K562 (cell line): ENCODE data around the gene MAP3K6. TPM values are rescaled to one million over a fixed set of nuclear protein-coding genes. Genes with fewer than 3 reads are reported as not detected.

Source experiments
- ATAC-seq: fragments of 200-7000 bp; cut with Tn5 transposase; 3 replicates; pipeline ENCODE4 v1.9.1; 2020; ENCODE audit warnings: moderate library complexity
- BruUV-seq: library from RNA; stranded (reverse); fragments of 400-500 nt; replicated peaks from 2 replicates; lab custom pipeline; 2021; lab: Mats Ljungman, UMichigan
- CTCF ChIA-PET: fragments of 300-600 bp; formaldehyde crosslinking; extraction: SDS; loops from one replicate; lab custom pipeline; 2021; ENCODE audit warnings: low intra/inter-chr PET ratio; lab: Yijun Ruan, JAX
- POLR2A ChIA-PET: fragments of 300-600, 350-650 bp; sonication (Branson Sonifier 250); formaldehyde crosslinking; extraction: SDS; loops from one replicate; lab custom pipeline; 2021; ENCODE audit warnings: antibody characterized with exemption, inconsistent platforms; lab: Yijun Ruan, JAX
- DNase-seq, 4 experiments: peaks; one replicate each; pipeline versions ENCODE4 v3.0.0 to v3.0.0-alpha.2; 2011 to 2018; ENCODE audit warnings: low spot score in 3 of 4, mixed read lengths in 3 of 4; ENCODE audit errors: extremely low read depth in 1 of 4
- FAIRE-seq: peaks from 2 replicates; lab custom pipeline; 2011; peaks lifted over from hg19 to GRCh38; lab: Jason Lieb, UNC
- H2AFZ ChIP-seq: 2 replicates; pipeline ENCODE4 v1.6.0; 2011; ENCODE audit warnings: low read depth, low read length, control low read depth, inconsistent platforms
- H3K27ac ChIP-seq: fragments of 200-600 bp; 3 replicates; pipeline ENCODE4 v1.8.0; 2011; ENCODE audit warnings: low read depth, mild to moderate bottlenecking, control low read depth, inconsistent platforms, low read length, moderate library complexity, mixed read lengths; ENCODE audit errors: extremely low read depth
- H3K27me3 ChIP-seq, 2 experiments: fragments of 300-600 bp in 1 of 2; 2 replicates in 1 of 2; 3 replicates in 1 of 2; pipeline versions ENCODE4 v1.6.0 to v1.8.0; 2011; ENCODE audit warnings: inconsistent platforms in 2 of 2, low read length in 2 of 2, mild to moderate bottlenecking in 1 of 2, mixed read lengths in 1 of 2, moderate library complexity in 1 of 2; ENCODE audit not compliant: control insufficient read depth in 2 of 2, insufficient read depth in 2 of 2
- H3K36me3 ChIP-seq: fragments of 300-600 bp; 3 replicates; pipeline ENCODE4 v1.8.0; 2011; ENCODE audit warnings: mild to moderate bottlenecking, low read length, inconsistent platforms; ENCODE audit not compliant: control insufficient read depth, insufficient read depth
- H3K4me1 ChIP-seq, 2 experiments: fragments of 200-600 bp in 1 of 2; replicated peaks in 1 of 2; 2 replicates in 1 of 2; 3 replicates in 1 of 2; pipeline versions ENCODE4 v1.5.1 to v1.8.0; 2011; ENCODE audit warnings: inconsistent platforms in 2 of 2, low read length in 2 of 2, mild to moderate bottlenecking in 1 of 2, mixed read lengths in 1 of 2, moderate library complexity in 1 of 2; ENCODE audit not compliant: control insufficient read depth in 2 of 2, insufficient read depth in 2 of 2
- H3K4me2 ChIP-seq: 2 replicates; pipeline ENCODE4 v1.6.1; 2011; ENCODE audit warnings: low read length, control low read depth, inconsistent platforms, mixed read lengths; ENCODE audit not compliant: insufficient read depth
- H3K4me3 ChIP-seq: fragments of 200-600 bp; sonication (generic), shearing (Covaris generic); 2 replicates; pipeline ENCODE4 v1.5.1; 2016; ENCODE audit warnings: control low read depth, inconsistent platforms
- H3K79me2 ChIP-seq: fragments of 200-600 bp; 3 replicates; pipeline ENCODE4 v1.8.0; 2011; ENCODE audit warnings: low read length, inconsistent platforms; ENCODE audit not compliant: control insufficient read depth, insufficient read depth
- H3K9ac ChIP-seq, 2 experiments: 2 replicates each; pipeline versions ENCODE4 v1.6.0 to v1.6.1; 2011; ENCODE audit warnings: low read depth in 2 of 2, low read length in 2 of 2, control low read depth in 1 of 2, inconsistent platforms in 1 of 2, mild to moderate bottlenecking in 1 of 2, mixed read lengths in 1 of 2; ENCODE audit not compliant: insufficient read depth in 1 of 2
- H3K9me1 ChIP-seq: one replicate; pipeline ENCODE4 v1.6.0; 2011; ENCODE audit warnings: inconsistent platforms, mild to moderate bottlenecking, low read length, moderate library complexity; ENCODE audit not compliant: control insufficient read depth, insufficient read depth
- H3K9me3 ChIP-seq: replicated peaks from 2 replicates; pipeline ENCODE4 v1.5.1; 2011; ENCODE audit warnings: low read depth, low read length, inconsistent platforms; ENCODE audit not compliant: control insufficient read depth, insufficient read depth
- H4K20me1 ChIP-seq: replicated peaks from 2 replicates; pipeline ENCODE4 v1.6.1; 2011; ENCODE audit warnings: low read length, inconsistent platforms, mixed read lengths; ENCODE audit not compliant: control insufficient read depth, insufficient read depth
- SIRT6 ChIP-seq: IDR thresholded peaks from one replicate; pipeline ENCODE4 v1.6.1; 2012; ENCODE audit warnings: low read depth, mild to moderate bottlenecking, control low read depth, inconsistent platforms, low read length, moderate library complexity
- SMAD4 ChIP-seq: fragments of 250-450 bp; sonication (Bioruptor Pico); conservative IDR thresholded peaks from 2 replicates; pipeline ENCODE4 v1.8.0; 2021; ENCODE audit warnings: inconsistent platforms, mild to moderate bottlenecking, moderate library complexity
- ZEB2 ChIP-seq: fragments of 450-650 bp; IDR thresholded peaks from 2 replicates; pipeline ENCODE4 v1.6.1; 2016
- whole genome bisulfite sequencing: fragments of 100-300 bp; shearing (Covaris generic); methylation state at CpG from one replicate; pipeline ENCODE4 v1.1.6; 2016; ENCODE audit warnings: low coverage, mixed read lengths; ENCODE audit not compliant: insufficient coverage; ENCODE audit errors: missing lambda C conversion rate; 5-methylcytosine and 5-hydroxymethylcytosine counted together
- in situ Hi-C: fragments of 300-500 bp; cut with MboI; formaldehyde crosslinking; loops from 4 replicates; pipeline ENCODE4 v1.15.0; 2018; ENCODE audit warnings: inconsistent platforms, mixed read lengths
- intact Hi-C: fragments of 100-400 bp; cut with micrococcal nuclease; formaldehyde crosslinking; loops from 2 replicates; pipeline ENCODE4 v1.14.2; 2022
- polyA plus RNA-seq, 8 experiments: library from polyadenylated mRNA; depleted of rRNA in 4 of 8; stranded (reverse) in 5 of 8; unstranded in 3 of 8; fragments of >200 nt; fragmentation: Nextera tagmentation in 2 of 8; fragmentation: Illumina TruSeq in 1 of 8; extraction: Ambion mirVana in 2 of 8; extraction: Trizol in 1 of 8; gene quantifications; 2 replicates each; pipeline versions ENCODE4 v1.2.1 to v1.2.3, GENCODE V29; 2011 to 2014; ENCODE audit warnings: inconsistent platforms in 1 of 8, missing spikeins in 1 of 8
- total RNA-seq, 7 experiments: library from RNA; depleted of rRNA in 6 of 7; stranded (reverse); fragments of >200 nt in 6 of 7; fragmentation: Illumina TruSeq in 2 of 7; extraction: Trizol in 2 of 7; gene quantifications; 2 replicates each; pipeline versions ENCODE4 v1.2.1 to v1.2.3, GENCODE V29; 2011 to 2021; ENCODE audit warnings: low replicate concordance in 1 of 7
- TF ChIP-seq, protein P1 (sequence below), 3 experiments: IDR thresholded peaks in 2 of 3; conservative IDR thresholded peaks in 1 of 3; 2 replicates each; pipeline ENCODE4 v1.5.1; 2011 to 2012; ENCODE audit warnings: low read length in 3 of 3, mild to moderate bottlenecking in 3 of 3, control low read depth in 2 of 3, improper control_type of control experiment in 1 of 3, inconsistent platforms in 1 of 3, low read depth in 1 of 3, mixed read lengths in 1 of 3, moderate library complexity in 1 of 3; ENCODE audit not compliant: insufficient read depth in 2 of 3
- TF ChIP-seq, protein P2 (sequence below): fragments of 450-650 bp; IDR thresholded peaks from 2 replicates; pipeline ENCODE4 v1.7.1; 2018; ENCODE audit warnings: mild to moderate bottlenecking, low read depth; ENCODE audit not compliant: partially characterized antibody

The MAP3K6 gene
- total and polyA plus RNA-seq, 9 of the 15 experiments (the other 6 are each of a cell fraction or from before 2014, with no cell fraction given): 0.99 to 21.9 (median 7.0) TPM

DNA sequence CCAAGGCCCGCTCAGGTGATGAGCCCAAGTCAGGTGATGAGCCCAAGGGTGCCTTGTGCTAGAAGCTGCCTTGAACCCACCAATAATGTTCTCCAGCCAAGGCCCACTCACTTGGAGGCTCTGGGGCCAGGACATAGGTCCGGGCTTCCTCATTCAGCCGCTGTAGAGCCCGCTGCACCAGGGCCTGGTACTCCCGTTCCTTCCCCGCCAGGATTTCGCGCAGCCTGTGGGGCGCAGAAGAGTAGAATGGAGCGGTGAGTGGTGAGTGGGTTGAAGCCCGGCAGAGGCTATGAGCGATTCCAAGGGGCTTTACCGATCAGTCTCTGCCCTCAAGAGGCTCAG, 10.5 kb downstream of the MAP3K6 start:
- no peak overlapping the region for H3K27ac ChIP-seq
- WGBS: 89% methylated on average over 13 of the region's 13 CpGs
- FAIRE-seq: no peak
- H3K9me1 ChIP-seq: no peaks in the 10 kb centered on the region
- H3K27me3 ChIP-seq: no peaks in the 10 kb centered on the region
- intact Hi-C loops: loop anchor here (5.0 kb wide), 2 partner anchors 36 to 54 kb away; partner anchors contain the start of gene GPR3
- no peak overlapping the region for H2AFZ ChIP-seq
- 0 out of 2 replicates have a peak, but pooled peaks cover 10% of the 10 kb centered on the region for H4K20me1 ChIP-seq
- CTCF ChIA-PET: interaction anchor here (1.7 kb wide), 1 partner anchor 56 kb away, joined by 4 read pairs; no protein-coding TSS in a partner anchor
- H3K4me1 ChIP-seq: peaks cover 15 to 53% of the 10 kb centered on the region in 2 experiments
- no peak for DNase-seq
- POLR2A ChIA-PET: interaction anchor here (0.6 to 1.4 kb wide), 2 partner anchors 10 to 241 kb away, joined by 3 to 6 read pairs; partner anchors contain the start of gene MAP3K6
- no peaks in the 10 kb centered on the region for H3K9me3 ChIP-seq
- peak overlapping the region in 1 of 2 experiments; percentile 37; a peak in 1 of 4 replicates for H3K9ac ChIP-seq
- H3K4me3 ChIP-seq: no peak overlapping the region
- peaks cover 12% of the 10 kb centered on the region; the same call in 2 of the 3 replicates for H3K36me3 ChIP-seq
- in situ Hi-C loops: no loop called here
- no peak for ATAC-seq
- no peaks in the 10 kb centered on the region for H3K79me2 ChIP-seq
- H3K4me2 ChIP-seq: no peak overlapping the region
- BruUV-seq: no TSS peak
- TF ChIP-seq ZEB2: no peak
- TF ChIP-seq, protein P1, sequence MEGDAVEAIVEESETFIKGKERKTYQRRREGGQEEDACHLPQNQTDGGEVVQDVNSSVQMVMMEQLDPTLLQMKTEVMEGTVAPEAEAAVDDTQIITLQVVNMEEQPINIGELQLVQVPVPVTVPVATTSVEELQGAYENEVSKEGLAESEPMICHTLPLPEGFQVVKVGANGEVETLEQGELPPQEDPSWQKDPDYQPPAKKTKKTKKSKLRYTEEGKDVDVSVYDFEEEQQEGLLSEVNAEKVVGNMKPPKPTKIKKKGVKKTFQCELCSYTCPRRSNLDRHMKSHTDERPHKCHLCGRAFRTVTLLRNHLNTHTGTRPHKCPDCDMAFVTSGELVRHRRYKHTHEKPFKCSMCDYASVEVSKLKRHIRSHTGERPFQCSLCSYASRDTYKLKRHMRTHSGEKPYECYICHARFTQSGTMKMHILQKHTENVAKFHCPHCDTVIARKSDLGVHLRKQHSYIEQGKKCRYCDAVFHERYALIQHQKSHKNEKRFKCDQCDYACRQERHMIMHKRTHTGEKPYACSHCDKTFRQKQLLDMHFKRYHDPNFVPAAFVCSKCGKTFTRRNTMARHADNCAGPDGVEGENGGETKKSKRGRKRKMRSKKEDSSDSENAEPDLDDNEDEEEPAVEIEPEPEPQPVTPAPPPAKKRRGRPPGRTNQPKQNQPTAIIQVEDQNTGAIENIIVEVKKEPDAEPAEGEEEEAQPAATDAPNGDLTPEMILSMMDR (IDR thresholded peaks at IDR 0.05 in 2 of 3, conservative IDR thresholded peaks at IDR 0.05 in 1 of 3; ENCODE audit: insufficient read depth in 2 of 3, low read depth in 1 of 3, low read length in 3 of 3): no peak
- TF ChIP-seq SIRT6: no peak
- TF ChIP-seq, protein P2, sequence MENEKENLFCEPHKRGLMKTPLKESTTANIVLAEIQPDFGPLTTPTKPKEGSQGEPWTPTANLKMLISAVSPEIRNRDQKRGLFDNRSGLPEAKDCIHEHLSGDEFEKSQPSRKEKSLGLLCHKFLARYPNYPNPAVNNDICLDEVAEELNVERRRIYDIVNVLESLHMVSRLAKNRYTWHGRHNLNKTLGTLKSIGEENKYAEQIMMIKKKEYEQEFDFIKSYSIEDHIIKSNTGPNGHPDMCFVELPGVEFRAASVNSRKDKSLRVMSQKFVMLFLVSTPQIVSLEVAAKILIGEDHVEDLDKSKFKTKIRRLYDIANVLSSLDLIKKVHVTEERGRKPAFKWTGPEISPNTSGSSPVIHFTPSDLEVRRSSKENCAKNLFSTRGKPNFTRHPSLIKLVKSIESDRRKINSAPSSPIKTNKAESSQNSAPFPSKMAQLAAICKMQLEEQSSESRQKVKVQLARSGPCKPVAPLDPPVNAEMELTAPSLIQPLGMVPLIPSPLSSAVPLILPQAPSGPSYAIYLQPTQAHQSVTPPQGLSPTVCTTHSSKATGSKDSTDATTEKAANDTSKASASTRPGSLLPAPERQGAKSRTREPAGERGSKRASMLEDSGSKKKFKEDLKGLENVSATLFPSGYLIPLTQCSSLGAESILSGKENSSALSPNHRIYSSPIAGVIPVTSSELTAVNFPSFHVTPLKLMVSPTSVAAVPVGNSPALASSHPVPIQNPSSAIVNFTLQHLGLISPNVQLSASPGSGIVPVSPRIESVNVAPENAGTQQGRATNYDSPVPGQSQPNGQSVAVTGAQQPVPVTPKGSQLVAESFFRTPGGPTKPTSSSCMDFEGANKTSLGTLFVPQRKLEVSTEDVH: no peak
- TF ChIP-seq SMAD4: no peak
